Kidney (tissue), 14 donors: Measurements from ENCODE around the gene CHD5. TPM values are rescaled to one million over a fixed set of nuclear protein-coding genes. Genes with fewer than 3 reads are reported as not detected.
"Not testable (repeated sequence)": the region's sequence is repeated elsewhere in the genome, so short reads cannot be mapped to it uniquely, and the experiment has no call there.

Experiments
- DNase-seq, 5 donors: peaks; one replicate each; pipeline ENCODE4 v3.0.0-alpha.2; 2013 to 2020
- FAIRE-seq: peaks from 2 replicates; lab custom pipeline; 2012; peaks lifted over from hg19 to GRCh38; lab: Jason Lieb, UNC
- H3K27ac ChIP-seq, 2 donors: one replicate each; pipeline ENCODE4 v1.7.0; 2013; ENCODE audit warnings: low read depth in 2 of 2, low read length in 2 of 2, inconsistent platforms in 1 of 2
- H3K27me3 ChIP-seq: one replicate; pipeline ENCODE4 v1.7.1; 2013; ENCODE audit warnings: low read length, inconsistent platforms; ENCODE audit not compliant: control insufficient read depth, insufficient read depth
- H3K36me3 ChIP-seq, 3 donors: one replicate each; pipeline versions ENCODE4 v1.7.0 to v1.7.1; 2013; ENCODE audit warnings: low read length in 3 of 3, control low read depth in 1 of 3, inconsistent platforms in 1 of 3; ENCODE audit not compliant: insufficient read depth in 3 of 3, control insufficient read depth in 2 of 3
- H3K4me1 ChIP-seq, 3 donors: one replicate each; pipeline versions ENCODE4 v1.7.0 to v1.7.1; 2013; ENCODE audit warnings: low read length in 3 of 3, inconsistent platforms in 1 of 3, low read depth in 1 of 3; ENCODE audit not compliant: control insufficient read depth in 2 of 3, insufficient read depth in 2 of 3
- H3K4me3 ChIP-seq, 3 donors: one replicate each; pipeline versions ENCODE4 v1.7.0 to v1.8.1; 2013; ENCODE audit warnings: low read length in 3 of 3, control low read depth in 1 of 3, inconsistent platforms in 1 of 3
- H3K9ac ChIP-seq, 3 donors: one replicate each; pipeline versions ENCODE4 v1.7.0 to v1.7.1; 2013; ENCODE audit warnings: low read length in 3 of 3, control low read depth in 1 of 3, inconsistent platforms in 1 of 3
- H3K9me3 ChIP-seq, 3 donors: one replicate each; pipeline versions ENCODE4 v1.7.0 to v1.7.1; 2013; ENCODE audit warnings: low read length in 3 of 3, control low read depth in 1 of 3, inconsistent platforms in 1 of 3; ENCODE audit not compliant: control insufficient read depth in 2 of 3, insufficient read depth in 1 of 3
- CTCF ChIP-seq: IDR thresholded peaks from 3 replicates; pipeline ENCODE4 v1.5.1; 2012; ENCODE audit warnings: mild to moderate bottlenecking, moderate library complexity, borderline replicate concordance; ENCODE audit not compliant: insufficient read depth; ENCODE audit errors: extremely low read depth
- intact Hi-C: fragments of 100-400 bp; cut with DNase I; formaldehyde crosslinking; loops from one replicate; pipeline ENCODE4 v1.11.1; 2022
- polyA plus RNA-seq: library from polyadenylated mRNA; stranded (reverse); fragments of 350-450 nt; fragmentation: Illumina TruSeq; extraction: RNeasy Lipid Tissue Mini Kit (QIAGEN cat#74804); gene quantifications from one replicate; pipeline ENCODE4 v1.2.3, GENCODE V29; 2014; ENCODE audit warnings: low read depth, low replicate concordance; ENCODE audit not compliant: insufficient read depth
- total RNA-seq: library from RNA; stranded (reverse); fragmentation: NEBNext Ultra II Directional; extraction: Animal tissue kit (Norgen Biotek cat#: 25700); gene quantifications from one replicate; pipeline ENCODE4 v1.2.1, GENCODE V29; 2021
- donor health status: control.
- donor health status: control.
- donor health status: control.
- donor health status: control.
- donor health status: control.
- donor health status: DM: yes; HTN: yes; CAD: no.
- donor health status: Normal renal cell carcinoma (clear cell type).

The CHD5 gene
- total and polyA plus RNA-seq, 2 donors from 2014 or later: 0.54 to 0.85 TPM

GRCh38 chr1:6077919-6078318, 102.2 kb downstream of the CHD5 start:
- intact Hi-C loops: no loop called here
- no peak overlapping the region for H3K4me3 ChIP-seq
- H3K36me3 ChIP-seq: no peaks in the 10 kb centered on the region
- H3K9me3 ChIP-seq: no peaks in the 10 kb centered on the region
- peaks cover 0 to 3% (median 0%) of the 10 kb centered on the region in 3 donors for H3K4me1 ChIP-seq
- no peak for TF ChIP-seq CTCF
- H3K27me3 ChIP-seq: no peaks in the 10 kb centered on the region
- no peak for DNase-seq
- no peak for FAIRE-seq
- H3K27ac ChIP-seq: no peak overlapping the region
- H3K9ac ChIP-seq: no peak overlapping the region

- Histone ChIP-seq H3K36me3 (no peaks in the 10 kb centered on the region), H3K4me1 (peaks cover 0 to 3% (median 0%) of the 10 kb centered on the region in 3 donors), H3K27me3 (no peaks in the 10 kb centered on the region), H3K9ac (no peak overlapping the region), H3K4me3 (no peak overlapping the region), H3K27ac (no peak overlapping the region), H3K9me3 (no peaks in the 10 kb centered on the region)
- intact Hi-C loops: no loop called here
- TF ChIP-seq CTCF: no peak
- no peak for FAIRE-seq
- no peak for DNase-seq
Measured at GRCh38 chr1:6077506-6077905, 102.6 kb downstream of the CHD5 start.

- H3K36me3 ChIP-seq, FAIRE-seq, H3K4me1 ChIP-seq, H3K27me3 ChIP-seq, DNase-seq, intact Hi-C loops, H3K4me3 ChIP-seq, H3K27ac ChIP-seq, H3K9me3 ChIP-seq, H3K9ac ChIP-seq: not testable (repeated sequence)
Measured at GRCh38 chr1:6077061-6077460, 103.1 kb downstream of the CHD5 start.

- no peak for DNase-seq
- H3K36me3 ChIP-seq: no peaks in the 10 kb centered on the region
- H3K4me3 ChIP-seq: no peak overlapping the region
- no peak overlapping the region for H3K27ac ChIP-seq
- peaks cover 0 to 3% (median 0%) of the 10 kb centered on the region in 3 donors for H3K4me1 ChIP-seq
- no peak for FAIRE-seq
- no peaks in the 10 kb centered on the region for H3K9me3 ChIP-seq
- no peaks in the 10 kb centered on the region for H3K27me3 ChIP-seq
- no peak overlapping the region for H3K9ac ChIP-seq
- TF ChIP-seq CTCF: no peak
- intact Hi-C loops: no loop called here
Measured at GRCh38 chr1:6075748-6076147, 104.4 kb downstream of the CHD5 start.
